Suppressor macrophage treated with lipopolysaccharide for 1 hour (primary cell): Measurements from ENCODE around the gene CFAP57.
"Not testable (repeated sequence)": the region's sequence is repeated elsewhere in the genome, so short reads cannot be mapped to it uniquely, and the experiment has no call there.

ENCODE experiments used
- DNase-seq, 3 donors: peaks; one replicate each; pipeline ENCODE4 v3.0.0-alpha.2; 2020 to 2022

CFAP57 gene

DNA sequence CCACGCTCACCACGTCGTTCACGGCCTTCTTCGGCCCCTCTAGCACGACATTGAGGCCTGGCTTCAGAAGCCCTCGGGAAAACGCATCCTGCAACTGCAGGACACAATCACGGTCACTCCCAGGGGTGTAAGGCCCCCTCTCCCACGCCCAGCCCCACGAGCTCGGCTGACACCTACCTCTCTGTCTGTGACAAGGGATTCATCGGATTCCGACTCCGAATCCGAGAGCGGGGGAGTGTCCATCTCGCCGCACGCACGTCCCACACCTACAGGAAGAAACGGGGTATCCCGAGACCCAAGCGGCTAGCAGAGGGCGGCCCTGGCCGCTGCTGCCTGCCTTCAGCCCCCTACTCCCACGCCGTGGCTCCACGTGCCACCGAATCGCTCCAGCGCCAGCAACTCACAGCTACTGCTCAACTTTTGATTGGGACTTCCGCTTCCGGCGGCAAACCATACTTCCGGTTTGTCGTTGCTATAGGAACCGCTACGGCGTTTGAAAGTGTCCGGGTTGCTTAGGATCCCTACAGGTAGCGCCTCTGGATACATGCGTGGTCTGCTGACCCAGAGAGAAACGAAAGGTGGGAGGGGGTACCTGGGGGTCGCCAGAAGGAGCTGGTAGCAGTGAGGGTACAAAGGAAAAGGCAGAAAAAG lies at the start of gene CFAP57, which contains the start of gene EBNA1BP2:
Gene CFAP57 (plus strand): TSS at position 455 of the 651 bp plus-strand sequence. CDS start 424 bp downstream, outside the sequence.
Gene EBNA1BP2 (minus strand): TSS at position 415 of the 651 bp plus-strand sequence. CDS start 172 bp downstream, at position 243.
- DNase-seq: peak; percentile 94 to 97 (median 96)

DNA sequence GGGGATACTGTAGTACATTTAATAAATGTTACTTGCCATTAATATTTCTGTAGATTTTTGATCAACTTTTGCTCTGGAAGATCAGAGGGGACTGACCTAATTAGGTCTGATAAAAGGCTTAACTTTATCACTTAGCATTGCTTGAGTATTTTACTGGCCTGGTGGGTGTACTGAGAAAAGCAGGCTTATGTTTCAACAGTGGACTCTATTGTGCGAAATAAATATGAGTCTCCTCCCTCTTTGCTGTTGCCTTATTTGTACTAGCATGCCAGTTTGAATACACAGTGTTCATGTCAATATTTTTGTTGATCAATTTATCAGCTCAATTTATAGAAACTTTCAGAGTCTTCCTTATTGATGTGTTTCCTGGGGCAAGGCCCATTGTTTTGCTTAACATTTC lies 49.1 kb upstream of the CFAP57 start:
- no peak for DNase-seq

DNA sequence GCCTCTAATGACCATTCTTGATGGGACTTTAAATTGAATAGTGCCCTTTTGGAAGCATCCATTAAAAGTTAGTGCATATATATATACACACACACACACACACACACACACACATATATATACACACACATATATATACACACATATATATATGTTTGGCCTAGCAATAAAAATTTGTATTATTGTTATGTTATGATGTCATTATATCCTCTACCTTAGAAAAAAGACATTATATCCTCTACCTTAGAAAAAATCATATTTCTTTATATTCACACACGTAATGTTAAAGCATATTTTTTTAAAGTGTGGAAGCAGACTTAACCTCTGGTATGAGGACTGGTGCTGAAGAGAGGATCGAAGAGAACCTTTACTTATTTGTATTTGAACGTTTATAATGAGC lies 43.3 kb upstream of the CFAP57 start:
- no peak for DNase-seq

DNA sequence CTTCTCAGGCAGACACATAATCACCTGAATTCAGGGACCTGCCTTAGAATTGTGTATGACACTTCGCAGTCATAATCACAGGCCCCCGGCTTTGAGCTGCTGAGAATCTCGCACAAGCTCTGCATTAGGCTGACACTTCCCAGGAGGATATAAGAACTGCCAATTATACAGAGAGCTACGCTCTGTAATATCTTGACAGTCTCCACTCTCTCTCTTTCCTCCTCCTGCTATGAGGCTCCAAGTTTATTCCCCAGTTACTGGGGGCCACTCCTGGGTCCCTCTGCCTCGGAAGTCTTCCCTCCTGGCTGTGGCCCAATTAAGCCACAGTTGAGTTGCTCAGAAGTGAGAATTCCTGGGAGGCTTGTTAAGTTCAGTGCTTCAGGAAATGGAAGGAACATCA lies 42.7 kb upstream of the CFAP57 start:
- no peak for DNase-seq

DNA sequence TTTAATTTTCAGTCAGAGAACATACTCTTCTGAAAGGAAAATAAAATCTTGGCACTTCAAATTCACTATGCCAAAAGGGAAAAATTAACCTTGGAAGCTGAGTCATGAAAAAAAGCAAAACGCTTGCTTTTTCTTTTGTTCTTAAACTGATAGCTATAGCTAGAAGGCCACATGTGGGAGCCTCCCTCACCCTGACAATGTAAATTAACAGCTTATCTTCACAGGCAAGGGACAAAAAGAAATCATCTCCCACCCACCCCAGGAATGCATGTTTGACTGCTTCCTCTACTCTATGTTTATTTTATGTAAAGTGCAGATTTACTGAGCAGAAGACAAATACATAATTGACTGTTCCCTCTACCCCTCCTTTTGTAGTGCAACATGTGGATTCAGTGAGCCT lies 38.1 kb upstream of the CFAP57 start:
- no peak for DNase-seq

DNA sequence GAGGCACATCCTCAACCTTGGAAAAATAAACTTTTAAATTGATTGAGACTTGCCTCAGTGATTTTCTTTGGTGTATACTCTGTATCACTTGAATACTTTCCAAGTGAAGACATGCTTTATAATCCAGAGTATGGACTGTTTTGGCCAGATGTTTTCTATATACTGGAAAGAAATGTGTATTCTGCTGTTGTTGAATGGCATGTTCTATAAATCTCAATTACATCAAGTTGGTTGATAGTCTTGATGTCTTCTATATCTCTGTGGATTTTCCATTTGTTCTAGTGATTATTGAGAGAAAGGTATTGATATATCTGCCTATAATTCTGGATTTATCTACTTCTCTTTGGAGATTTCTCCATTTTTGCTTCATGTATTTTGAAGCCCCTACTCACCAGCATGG lies 37.5 kb upstream of the CFAP57 start:
- DNase-seq: no peak

DNA sequence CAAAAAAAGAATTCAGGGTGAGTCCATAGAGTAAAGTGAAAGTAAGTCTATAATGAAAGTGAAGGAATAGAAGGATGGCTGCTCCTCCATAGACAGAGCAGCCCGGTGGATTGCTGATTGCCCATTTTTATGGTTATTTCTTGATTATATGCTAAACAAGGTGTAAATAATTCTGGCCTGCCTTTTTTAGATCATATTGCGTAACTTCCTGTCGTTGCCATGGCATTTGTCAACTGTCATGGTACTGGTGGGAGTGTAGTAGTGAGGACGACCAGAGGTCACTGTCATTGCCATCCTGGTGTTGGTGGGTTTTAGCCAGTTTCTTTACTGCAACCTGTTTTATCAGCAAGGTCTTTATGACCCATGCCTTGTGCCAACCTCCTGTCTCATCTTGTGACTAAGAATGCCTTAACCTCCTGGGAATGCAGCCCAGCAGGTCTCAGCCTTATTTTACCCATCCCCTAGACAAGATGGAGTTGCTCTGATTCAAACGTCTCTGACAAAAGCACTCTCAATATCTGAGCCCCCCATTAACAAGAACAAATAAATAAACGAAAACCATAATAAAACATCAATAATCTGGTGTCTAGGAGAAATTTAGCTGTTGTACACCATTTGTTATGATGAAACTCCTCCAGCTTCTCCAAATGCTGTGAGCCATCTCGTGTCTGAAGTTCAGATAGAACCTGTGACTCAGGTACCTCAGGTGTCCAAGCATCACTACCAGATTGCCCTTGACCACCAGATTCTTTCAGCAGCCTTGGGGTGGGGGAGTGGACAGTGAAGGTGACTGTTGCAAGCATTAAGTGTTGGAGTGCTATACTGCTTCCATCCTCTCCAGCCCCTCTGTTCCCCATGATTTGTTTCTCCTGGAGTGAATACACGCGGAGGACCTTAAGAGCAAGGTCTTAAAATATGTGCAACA lies 36.0 kb upstream of the CFAP57 start:
- no peak for DNase-seq

DNA sequence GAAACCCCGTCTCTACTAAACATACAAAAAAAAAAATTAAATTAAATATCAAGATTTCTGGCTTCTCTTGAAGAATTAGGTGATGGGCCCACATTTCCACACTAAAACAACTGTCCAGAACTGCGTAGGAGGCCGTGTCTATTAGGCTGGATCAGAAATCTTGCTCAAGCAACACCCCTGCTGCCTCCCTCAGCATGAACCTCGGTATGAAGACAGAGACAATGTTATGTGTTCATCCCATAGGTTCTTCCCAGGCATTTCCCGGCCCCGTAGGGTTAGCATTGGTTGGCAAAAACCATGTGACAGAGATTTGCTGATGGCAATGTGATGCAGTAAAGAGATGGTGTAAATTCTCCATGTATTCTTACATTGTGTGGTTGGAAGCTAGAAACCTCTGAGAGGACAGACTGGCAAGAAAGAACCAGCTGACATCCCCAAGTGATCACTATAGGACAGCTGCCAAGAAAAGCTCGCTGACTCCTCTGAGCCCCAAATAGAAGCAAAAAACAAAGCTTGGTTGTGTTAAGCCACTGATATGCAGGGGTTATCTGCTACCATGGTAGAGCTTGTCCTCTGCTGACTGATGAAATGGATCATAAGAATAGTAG lies 34.6 kb upstream of the CFAP57 start:
- DNase-seq: no peak

DNA sequence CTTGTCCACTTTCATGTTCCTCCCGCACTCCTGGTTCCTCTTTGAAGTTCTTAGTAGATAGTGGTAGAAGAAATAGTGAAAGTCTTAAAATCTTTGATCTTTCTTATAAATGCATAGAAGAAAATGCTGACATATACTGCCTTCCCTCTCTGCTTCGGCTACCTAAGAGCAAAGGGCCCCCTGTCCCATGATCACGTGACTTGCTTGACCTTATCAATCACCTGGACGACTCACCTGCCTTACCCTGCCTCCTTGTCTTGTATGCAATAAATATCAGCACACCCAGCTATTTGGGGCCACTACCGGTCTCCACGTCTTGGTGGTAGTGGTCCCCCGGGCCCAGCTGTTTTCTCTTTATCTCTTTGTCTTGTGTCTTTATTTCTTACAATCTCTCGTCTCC lies 32.8 kb upstream of the CFAP57 start:
- DNase-seq: not testable (repeated sequence)

DNA sequence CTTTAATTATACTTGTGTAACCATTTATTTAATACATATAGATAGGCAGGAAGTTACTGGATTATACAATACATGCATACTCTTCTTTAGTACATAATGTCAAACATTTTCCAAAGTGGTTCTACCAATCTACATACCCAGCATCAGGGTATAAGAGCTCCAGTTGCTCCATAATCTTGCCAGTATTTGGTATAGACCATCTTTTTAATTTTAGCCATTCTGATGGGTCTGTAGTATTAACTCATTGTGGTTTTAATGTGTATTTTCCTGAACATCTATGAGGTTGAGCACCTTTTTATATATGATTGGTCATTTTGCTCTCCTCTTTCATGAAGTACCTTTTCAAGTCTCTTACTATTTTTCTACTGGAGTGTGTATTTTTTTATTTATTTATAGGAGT lies 32.1 kb upstream of the CFAP57 start:
- no peak for DNase-seq

DNA sequence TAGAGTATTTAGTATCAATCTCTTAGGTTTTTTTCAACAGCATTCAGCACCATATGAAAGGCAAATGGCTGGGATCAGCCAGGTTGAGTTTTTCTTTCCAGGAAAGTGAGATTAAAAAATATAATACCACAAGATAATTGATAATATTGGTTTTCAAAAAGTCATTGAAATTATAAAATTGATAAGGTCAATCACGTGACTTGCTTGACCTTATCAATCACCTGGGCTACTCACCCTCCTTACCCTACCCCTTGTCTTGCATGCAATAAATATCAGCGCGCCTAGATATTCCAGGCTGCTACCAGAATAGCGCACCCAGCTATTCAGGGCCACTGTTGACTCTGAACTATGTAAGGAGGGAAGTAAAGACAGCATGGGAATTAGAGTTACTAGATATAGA lies 31.5 kb upstream of the CFAP57 start:
- DNase-seq: no peak

DNA sequence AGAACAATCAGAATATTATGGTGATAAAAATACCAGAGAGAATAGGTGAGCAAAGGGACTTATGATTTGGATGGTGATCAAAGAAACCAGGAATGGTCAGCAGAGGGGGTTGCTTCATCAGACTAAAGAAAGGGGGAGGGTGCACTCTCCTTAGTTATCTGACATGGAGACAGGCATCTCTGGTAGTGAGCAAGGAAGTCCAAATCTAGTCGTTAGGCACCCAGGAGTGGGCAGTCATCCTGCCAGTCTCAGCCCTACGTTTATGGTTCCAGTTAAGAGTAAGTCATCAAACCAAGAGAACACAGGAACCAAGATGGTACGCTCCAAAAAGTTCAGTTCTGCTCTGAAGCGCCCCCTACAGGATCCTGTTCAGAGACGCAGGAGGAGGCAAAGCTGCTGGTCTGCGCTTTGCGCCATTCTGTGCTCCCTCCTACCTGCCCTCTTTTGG lies 28.7 kb upstream of the CFAP57 start:
- peak in 2 of 3 donors; percentile 14 to 17 for DNase-seq

DNA sequence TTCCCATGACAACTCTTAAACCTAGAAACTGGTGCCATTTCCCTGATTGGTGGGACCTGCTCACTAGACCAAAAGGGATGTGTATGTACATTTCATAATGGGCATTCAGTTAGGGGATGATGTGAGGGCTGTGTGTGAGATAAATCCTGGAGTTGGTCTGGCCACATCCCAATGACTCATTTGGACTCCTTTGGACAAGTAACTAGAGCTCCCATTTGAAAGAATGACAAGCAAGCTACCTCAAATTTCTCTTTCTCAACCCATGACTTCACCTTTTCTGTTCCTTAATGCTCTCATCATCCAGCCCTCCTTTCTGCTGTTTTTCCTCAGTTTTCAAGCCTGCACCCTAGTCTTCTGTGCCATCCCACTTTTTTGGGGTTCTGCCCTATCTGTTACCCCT lies 27.9 kb upstream of the CFAP57 start:
- no peak for DNase-seq

DNA sequence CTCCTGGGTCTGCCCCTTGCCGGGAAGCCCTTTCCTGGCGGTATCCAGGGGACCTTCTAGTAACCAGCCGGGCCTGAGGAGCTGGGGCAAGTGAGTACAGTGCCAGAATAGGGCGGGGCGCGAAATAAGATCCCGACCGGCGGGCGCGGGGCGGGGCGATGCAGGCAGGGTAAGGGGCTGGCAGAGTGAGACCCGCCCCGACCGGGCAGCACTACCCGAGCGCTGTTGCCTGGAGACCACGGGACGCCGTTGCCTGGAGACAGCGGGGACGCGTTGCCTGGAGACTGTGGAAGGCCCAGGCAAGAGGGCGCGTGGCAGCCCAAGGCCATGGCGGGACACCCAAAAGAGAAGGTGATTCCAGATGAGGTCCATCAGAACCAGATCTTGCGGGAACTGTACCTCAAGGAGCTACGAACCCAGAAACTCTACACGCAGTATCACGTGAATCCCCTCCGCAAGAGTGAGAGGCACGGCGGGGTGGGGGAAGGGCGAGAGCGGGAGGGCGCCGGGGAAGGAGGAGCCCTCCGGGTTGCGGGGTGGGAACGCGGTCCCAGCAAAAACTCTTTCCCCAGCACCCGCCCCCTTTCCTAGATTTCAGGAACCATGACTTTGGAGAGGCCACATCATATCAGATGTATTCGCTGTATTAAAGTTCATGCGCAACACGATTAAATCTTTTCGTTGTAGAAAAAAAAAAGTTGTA lies 24.4 kb upstream of the CFAP57 start:
- peak in 2 of 3 donors; percentile 18 to 22 for DNase-seq

DNA sequence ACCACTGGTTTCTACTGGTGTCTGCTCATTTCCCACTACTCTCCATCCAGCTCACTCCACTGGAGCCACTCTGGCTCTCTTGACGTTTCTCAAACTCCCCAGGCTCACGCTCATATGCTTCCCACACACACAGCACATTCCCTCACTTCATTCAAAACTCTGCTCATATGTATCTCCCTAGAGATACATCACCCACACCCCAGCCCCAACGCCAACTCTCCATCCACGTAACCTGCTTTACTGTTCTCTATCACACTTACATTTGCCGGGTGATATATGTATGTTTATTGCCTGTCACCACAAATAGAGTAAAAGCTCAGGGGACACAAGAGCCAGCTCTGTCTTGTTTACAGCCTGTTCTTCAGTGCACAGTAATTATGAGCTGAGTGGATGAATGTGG lies 22.2 kb upstream of the CFAP57 start:
- no peak for DNase-seq

DNA sequence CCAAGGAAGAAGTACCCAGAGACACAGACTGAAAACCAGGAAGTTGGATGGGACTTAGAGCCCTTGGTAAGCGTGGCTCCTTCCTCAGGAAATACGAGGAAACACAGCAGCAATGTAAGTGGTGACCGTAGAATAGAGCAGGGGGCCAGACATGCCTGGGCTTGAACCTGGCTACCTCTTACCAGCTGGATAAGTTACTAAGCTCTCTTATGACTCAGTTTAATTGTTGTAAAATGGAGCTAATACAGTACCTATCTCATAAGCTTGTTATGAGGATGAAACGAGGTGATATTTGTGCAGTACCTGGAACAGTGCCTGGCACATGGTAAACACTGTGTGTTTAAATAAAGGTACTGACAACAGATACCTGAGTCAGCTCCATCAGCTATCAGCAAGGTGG lies 19.3 kb upstream of the CFAP57 start:
- DNase-seq: no peak

DNA sequence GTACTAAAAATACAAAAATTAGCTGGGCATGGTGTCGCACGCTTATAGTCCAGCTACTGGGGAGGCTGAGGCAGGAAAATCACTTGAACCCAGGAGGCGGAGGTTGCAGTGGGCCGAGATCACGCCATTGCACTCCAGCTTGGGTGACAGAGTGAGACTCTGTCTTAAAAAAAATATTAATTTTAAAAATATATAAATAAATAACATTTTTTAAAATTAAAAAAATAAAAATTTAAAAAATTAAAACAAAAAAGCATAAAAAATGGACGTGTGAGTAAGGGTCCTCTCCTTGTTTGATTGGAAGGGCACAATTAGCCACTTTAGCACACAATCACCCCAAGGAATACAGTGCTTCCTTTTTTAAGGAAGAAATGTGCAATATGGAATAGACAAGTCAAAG lies 18.7 kb upstream of the CFAP57 start:
- DNase-seq: no peak

DNA sequence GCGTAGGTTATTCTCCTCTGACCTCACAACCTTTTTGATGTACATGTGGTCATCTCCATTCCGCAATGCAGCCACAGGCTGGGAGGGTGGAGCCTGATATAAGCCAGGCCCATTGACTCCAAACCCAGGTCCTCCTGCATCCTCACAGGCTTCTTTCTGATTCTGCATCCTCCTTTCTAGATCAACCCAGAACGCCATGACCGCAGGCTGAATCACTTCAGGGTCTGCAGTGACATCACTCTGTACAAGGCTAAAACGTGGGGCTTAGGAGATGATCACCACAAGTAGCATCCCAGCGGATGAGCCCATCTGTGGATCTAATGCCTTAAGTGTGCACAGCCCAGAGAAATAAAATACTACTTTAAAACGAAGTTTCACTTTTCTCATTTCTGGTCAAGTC lies 16.1 kb upstream of the CFAP57 start:
- no peak for DNase-seq

DNA sequence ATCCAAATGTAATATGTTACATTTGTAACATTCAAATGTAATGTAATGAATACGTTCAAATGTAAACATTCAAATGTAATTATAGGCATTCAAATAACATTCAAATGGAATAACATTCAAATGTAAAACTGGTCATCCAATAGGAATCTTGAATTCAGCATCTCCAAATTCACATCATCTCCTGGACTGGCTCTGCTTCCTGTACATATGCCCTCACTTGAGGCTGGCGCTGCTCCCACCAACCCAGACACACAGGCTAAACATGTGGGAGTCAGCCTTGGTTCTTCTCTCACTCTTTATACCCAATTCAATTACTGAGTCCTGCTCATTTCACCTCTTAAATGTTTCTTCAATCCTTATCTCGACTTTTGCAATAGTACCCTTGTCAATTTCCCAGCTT lies 7.0 kb upstream of the CFAP57 start:
- no peak for DNase-seq

DNA sequence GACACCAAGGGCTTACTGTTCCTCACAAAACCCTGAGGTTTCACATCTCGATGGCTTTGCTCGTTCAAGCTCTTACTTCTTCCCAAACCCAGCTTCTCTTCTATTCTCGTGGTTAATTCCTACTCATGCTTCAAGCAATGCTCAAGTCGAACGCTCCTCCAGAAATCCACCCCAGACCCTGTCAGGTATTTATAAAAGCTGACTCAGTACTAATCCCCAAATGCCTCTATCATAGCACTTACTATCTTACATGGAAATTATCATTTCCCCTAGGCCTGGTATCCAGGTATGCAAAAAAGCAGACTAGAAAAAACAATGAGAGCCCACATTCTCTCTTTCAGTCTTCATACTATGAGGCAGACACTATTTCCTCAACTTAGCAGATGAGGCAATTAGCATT lies 6.4 kb upstream of the CFAP57 start:
- no peak for DNase-seq

DNA sequence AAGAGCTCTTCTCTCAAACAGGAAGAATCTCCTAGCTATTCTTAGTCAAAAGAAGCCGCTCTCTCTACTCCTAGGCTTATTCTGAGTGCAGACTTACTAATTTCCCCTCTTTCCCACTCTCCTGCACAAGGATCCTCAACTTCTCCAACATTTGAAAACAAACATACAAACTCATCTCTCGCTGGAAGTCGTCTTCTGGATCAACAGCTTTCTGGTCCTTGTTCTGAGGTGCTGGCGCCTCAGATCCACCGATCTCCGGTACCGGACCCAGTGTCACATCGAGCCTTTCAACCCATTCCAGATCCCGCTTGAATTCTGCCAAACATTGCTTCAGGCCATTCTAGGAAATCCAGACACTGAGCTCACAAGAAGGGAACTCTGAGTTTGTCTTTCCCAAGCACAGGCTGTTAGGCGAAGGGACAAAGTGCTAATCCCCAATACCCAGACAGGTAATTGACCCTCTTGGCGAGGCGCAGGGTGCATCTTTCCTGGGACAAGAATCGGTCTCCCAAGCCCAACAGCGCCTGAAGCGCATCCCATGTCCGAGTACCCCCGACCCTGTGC lies 736 bp upstream of the CFAP57 start:
- DNase-seq: no peak

DNA sequence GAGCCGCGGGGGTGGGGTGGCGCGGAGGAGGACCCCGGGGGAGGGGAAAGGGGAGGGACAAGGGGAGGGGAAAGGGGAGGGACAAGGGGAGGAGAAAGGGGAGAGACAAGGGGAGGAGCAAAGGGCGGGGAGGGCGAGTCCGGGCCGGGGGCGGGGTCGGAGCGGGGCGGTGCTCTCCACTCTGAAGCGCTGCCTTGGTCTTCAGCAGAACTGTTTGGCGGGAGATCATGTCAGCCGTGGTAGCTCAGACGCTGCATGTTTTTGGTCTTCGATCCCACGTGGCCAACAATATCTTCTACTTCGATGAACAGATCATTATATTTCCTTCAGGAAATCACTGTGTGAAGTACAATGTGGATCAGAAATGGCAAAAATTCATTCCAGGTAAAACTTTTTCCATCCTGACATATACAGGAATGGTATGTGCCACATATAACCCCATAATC lies 420 bp downstream of the CFAP57 start:
- DNase-seq: peak; percentile 83 to 95 (median 93)

DNA sequence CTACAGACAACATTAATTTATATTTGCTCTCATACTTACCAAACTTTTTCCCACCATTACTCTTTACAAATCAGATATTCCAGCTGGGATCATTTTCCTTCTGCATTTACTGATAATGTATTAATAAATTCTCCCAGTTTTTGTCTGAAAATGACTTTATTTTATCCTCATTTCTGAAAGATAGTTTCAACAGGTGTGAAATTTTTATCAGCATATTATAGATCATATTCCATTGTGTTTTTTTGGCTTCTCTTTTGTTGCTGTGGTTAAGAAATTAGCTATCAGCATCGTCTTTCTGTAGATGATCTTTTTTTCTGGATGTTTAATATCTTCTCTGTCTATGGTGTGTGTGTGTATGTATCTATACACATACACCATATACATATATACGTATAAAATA lies 2.7 kb downstream of the CFAP57 start:
- no peak for DNase-seq
